ENCODE measurements around the gene GPAT2.
"Not testable (repeated sequence)": the region's sequence is repeated elsewhere in the genome, so short reads cannot be mapped to it uniquely, and the experiment has no call there.

The GPAT2 gene, protein sequence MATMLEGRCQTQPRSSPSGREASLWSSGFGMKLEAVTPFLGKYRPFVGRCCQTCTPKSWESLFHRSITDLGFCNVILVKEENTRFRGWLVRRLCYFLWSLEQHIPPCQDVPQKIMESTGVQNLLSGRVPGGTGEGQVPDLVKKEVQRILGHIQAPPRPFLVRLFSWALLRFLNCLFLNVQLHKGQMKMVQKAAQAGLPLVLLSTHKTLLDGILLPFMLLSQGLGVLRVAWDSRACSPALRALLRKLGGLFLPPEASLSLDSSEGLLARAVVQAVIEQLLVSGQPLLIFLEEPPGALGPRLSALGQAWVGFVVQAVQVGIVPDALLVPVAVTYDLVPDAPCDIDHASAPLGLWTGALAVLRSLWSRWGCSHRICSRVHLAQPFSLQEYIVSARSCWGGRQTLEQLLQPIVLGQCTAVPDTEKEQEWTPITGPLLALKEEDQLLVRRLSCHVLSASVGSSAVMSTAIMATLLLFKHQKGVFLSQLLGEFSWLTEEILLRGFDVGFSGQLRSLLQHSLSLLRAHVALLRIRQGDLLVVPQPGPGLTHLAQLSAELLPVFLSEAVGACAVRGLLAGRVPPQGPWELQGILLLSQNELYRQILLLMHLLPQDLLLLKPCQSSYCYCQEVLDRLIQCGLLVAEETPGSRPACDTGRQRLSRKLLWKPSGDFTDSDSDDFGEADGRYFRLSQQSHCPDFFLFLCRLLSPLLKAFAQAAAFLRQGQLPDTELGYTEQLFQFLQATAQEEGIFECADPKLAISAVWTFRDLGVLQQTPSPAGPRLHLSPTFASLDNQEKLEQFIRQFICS

DNA sequence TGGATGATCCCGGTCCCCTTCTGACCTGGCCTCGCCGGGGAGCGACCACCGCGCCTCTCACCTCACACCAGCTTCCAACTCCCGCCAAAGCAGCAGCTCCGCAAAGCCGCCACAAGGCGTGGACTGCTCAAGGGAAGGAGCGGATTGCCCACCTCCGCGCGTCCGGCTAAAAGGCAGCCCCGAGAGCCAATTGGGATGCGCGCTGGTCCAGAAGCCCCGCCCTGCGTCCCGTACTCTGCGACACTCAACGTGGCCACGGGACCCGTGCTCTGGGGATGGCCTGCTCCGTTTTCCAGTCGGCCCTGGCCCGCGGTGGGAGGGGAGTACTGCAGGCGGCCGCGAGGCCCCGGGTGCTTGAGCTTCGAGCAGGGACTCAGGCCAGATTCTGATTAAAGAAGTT lies at the start of gene GPAT2:
TSS of gene GPAT2 (minus strand) at position 125 of the 400 bp plus-strand sequence. CDS start 2,557 bp downstream, outside the sequence.
- H3K4me3 ChIP-seq (ENCODE audit: low read depth, low read length); H3K4me1 ChIP-seq (ENCODE audit: control insufficient read depth, insufficient read depth, low read length); H3K9me3 ChIP-seq (ENCODE audit: control insufficient read depth, insufficient read depth, low read length); H3K9ac ChIP-seq (ENCODE audit: low read depth, low read length); H3K36me3 ChIP-seq (ENCODE audit: control insufficient read depth, insufficient read depth, low read length); H3K27ac ChIP-seq (ENCODE audit: low read depth, low read length); H3K27me3 ChIP-seq (ENCODE audit: control insufficient read depth, insufficient read depth, low read length): not testable (repeated sequence)

DNA sequence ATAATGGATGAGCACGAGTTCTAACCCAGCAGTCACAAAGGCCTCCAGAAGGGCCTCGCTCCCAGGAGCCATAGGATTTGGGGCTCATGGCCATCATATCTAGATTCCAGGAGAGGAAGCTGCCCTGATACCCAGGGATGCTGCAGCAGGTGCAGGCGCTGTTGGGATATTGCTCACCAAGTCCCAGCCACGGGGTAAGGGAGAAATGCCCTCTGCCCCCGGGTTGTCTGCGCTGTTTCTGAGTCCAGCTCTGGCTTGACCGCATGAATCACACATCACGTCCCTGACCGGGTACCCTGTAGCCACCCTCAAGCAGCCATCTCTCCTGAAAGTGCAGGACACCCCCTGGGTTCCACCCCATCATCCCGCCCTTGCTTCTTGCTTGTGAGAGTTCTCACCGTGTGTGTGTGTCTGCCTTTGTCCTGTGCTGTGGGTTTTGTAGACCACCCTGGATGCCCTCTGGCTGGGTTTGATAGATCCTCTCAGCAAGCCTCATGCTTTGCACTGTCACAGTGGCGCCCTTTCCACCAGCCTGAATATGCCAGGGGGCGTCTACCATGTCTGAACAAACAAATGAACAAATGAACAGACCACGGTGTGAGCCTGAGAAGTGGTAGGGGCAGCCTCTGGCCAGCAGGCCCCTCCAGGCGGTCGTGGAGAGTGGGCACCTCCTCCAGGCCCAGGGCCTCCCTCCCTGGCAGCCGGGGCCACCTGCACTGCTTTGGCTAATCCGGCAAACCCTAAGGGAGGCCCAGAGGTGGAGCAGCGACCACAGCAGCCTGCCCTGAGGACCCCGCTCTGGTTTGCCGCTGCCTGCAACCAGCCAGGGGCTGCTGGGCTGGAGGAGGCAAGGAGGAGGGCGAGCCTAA lies 49.5 kb upstream of the GPAT2 start:
- Histone ChIP-seq H3K9me3 (ENCODE audit: control insufficient read depth, insufficient read depth, low read length) (no peaks in the 10 kb centered on the region), H3K9ac (ENCODE audit: low read depth, low read length) (no peak overlapping the region), H3K4me1 (ENCODE audit: control insufficient read depth, insufficient read depth, low read length) (no peaks in the 10 kb centered on the region), H3K36me3 (ENCODE audit: control insufficient read depth, insufficient read depth, low read length) (no peaks in the 10 kb centered on the region), H3K4me3 (ENCODE audit: low read depth, low read length) (no peak overlapping the region), H3K27me3 (ENCODE audit: control insufficient read depth, insufficient read depth, low read length) (no peaks in the 10 kb centered on the region), H3K27ac (ENCODE audit: low read depth, low read length) (no peak overlapping the region)

DNA sequence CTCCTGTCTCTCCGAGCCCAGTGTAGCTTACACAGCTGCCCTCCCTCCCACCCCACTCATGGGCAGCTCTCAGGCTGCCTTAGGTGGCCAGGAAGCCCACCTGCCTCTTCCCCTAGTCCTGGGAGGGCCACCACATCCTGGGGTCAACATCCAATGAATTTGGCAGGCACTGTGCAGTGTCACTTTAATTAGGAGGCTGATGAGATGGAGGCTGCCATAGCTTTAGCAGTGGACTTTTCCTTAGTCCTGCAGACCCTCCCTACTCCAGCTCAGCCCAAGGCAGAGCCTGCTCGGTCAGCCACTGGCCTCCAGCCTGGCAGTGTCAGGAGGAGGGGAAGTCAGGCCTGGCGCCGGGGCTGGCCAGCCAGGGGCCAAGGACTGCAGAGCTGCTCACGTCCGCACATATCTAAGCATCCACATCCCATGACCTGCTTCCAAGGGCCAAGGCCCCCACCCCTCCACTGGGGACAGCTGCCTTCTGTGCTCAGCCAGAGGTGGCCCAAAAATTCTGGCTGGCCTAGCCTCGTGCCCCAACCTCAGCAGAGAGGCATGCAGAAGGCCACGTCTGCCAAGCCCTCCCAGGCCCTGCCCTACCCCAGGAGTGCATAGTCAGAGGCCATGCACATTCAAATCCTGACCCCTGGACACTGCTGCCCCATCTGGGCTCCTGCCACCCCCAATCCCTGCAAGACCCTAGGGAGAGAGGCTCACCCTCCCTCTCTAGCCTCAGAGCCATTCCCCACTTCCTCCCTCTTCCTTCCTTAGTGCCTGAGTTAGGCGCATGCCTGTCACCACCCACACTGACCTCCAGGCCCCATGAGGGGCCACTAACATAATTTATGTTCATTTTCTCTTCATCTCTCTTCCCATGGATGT lies 48.6 kb upstream of the GPAT2 start:
- no peak overlapping the region for H3K4me3 ChIP-seq (ENCODE audit: low read depth, low read length)
- H3K4me1 ChIP-seq (ENCODE audit: control insufficient read depth, insufficient read depth, low read length) = no peaks in the 10 kb centered on the region
- no peaks in the 10 kb centered on the region for H3K9me3 ChIP-seq (ENCODE audit: control insufficient read depth, insufficient read depth, low read length)
- H3K9ac ChIP-seq (ENCODE audit: low read depth, low read length) = no peak overlapping the region
- H3K36me3 ChIP-seq (ENCODE audit: control insufficient read depth, insufficient read depth, low read length) = no peaks in the 10 kb centered on the region
- no peaks in the 10 kb centered on the region for H3K27me3 ChIP-seq (ENCODE audit: control insufficient read depth, insufficient read depth, low read length)
- no peak overlapping the region for H3K27ac ChIP-seq (ENCODE audit: low read depth, low read length)

DNA sequence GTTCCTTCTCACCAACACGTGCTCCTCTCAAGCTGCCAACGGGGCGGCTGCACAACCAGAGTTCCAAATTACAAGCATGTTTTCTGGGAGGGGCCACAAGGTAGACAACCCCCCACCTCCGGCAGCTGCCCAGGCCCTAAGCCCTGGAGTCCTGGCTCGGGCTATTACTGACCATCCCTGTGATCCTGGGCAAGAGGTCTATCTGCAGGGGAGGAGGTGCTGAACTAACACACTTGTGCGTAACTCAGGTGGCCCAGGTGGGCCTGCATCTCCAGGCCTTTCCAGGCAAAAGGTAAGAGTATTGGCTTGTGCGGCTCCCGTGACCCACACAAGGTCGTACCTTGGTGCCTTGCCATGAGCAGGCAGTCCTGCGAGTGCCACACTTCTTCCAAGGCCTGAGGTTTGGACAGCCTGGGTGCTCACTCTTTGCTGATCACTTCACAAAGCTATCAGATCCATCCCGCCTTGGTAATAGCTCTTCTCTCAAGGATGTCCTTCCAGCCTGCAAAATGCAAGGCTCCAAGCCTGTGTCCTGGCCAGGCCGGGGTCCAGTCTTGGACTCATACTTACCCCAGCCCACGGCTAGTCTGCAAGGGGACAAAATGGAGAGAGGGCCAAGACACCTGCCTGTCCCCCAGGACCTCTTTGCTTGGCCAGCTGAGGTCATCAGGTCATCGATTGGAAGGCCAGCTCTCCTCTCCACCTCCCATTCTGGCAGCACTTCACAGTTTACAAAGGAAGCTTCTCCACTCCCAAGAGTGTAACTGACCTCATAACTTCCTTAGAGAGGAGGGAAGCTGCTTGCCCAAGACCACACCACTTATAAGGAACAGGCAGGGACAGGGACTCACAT lies 47.7 kb upstream of the GPAT2 start:
- Histone ChIP-seq H3K36me3 (ENCODE audit: control insufficient read depth, insufficient read depth, low read length) (no peaks in the 10 kb centered on the region), H3K27me3 (ENCODE audit: control insufficient read depth, insufficient read depth, low read length) (no peaks in the 10 kb centered on the region), H3K9me3 (ENCODE audit: control insufficient read depth, insufficient read depth, low read length) (no peaks in the 10 kb centered on the region), H3K4me3 (ENCODE audit: low read depth, low read length) (no peak overlapping the region), H3K4me1 (ENCODE audit: control insufficient read depth, insufficient read depth, low read length) (no peaks in the 10 kb centered on the region), H3K9ac (ENCODE audit: low read depth, low read length) (no peak overlapping the region), H3K27ac (ENCODE audit: low read depth, low read length) (no peak overlapping the region)

DNA sequence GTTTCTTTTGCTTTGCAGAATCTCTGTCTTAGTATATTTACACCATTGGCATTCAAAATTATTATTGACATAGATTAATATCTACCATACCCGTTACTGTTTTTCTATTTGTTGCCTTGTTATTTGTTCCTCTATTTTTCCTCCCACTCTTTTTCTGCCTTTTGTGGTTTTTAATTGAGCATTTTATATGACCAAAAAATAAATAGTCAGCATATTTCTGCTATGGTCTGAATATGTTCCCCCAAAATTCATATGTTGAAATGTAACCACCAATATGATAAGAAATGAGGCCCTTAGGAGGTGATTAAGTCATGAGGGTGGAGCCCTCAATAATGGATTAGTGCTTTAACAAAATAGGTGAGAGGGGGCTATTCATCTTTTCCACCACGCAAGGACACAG lies 46.3 kb upstream of the GPAT2 start:
- no peaks in the 10 kb centered on the region for H3K27me3 ChIP-seq (ENCODE audit: control insufficient read depth, insufficient read depth, low read length)
- no peak overlapping the region for H3K9ac ChIP-seq (ENCODE audit: low read depth, low read length)
- no peak overlapping the region for H3K27ac ChIP-seq (ENCODE audit: low read depth, low read length)
- H3K36me3 ChIP-seq (ENCODE audit: control insufficient read depth, insufficient read depth, low read length) = no peaks in the 10 kb centered on the region
- H3K4me3 ChIP-seq (ENCODE audit: low read depth, low read length) = no peak overlapping the region
- H3K4me1 ChIP-seq (ENCODE audit: control insufficient read depth, insufficient read depth, low read length) = no peaks in the 10 kb centered on the region
- H3K9me3 ChIP-seq (ENCODE audit: control insufficient read depth, insufficient read depth, low read length) = no peaks in the 10 kb centered on the region

DNA sequence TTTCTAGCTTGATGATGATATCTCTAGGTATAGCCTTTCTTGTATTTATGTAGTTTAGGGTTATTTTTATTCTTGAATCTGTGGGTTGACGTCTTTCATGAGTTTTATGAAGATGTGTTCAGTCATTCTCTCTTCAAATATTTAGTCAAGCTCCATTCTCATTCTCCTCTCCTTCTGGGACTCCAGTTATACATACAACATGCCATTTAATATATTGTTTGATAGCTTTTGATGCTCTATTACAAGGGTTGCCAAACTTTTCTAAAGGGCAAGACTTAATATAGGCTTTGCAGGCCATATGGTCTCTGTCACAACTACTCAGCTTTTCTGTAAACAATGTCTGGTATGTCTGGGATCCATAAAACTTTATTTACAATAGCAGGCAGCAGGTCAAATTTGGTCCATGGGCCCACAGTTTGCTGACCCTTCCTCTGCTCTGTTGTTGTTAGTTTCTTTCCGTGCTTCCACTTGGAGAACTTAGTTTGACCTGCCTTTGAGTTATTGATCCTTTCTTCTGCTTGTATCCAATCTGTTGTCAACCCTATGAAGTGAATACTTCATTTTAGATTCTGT lies 40.6 kb upstream of the GPAT2 start:
- no peaks in the 10 kb centered on the region for H3K27me3 ChIP-seq (ENCODE audit: control insufficient read depth, insufficient read depth, low read length)
- no peak overlapping the region for H3K9ac ChIP-seq (ENCODE audit: low read depth, low read length)
- H3K9me3 ChIP-seq (ENCODE audit: control insufficient read depth, insufficient read depth, low read length) = no peaks in the 10 kb centered on the region
- H3K36me3 ChIP-seq (ENCODE audit: control insufficient read depth, insufficient read depth, low read length) = no peaks in the 10 kb centered on the region
- H3K4me1 ChIP-seq (ENCODE audit: control insufficient read depth, insufficient read depth, low read length) = no peaks in the 10 kb centered on the region
- H3K4me3 ChIP-seq (ENCODE audit: low read depth, low read length) = no peak overlapping the region
- H3K27ac ChIP-seq (ENCODE audit: low read depth, low read length) = no peak overlapping the region

DNA sequence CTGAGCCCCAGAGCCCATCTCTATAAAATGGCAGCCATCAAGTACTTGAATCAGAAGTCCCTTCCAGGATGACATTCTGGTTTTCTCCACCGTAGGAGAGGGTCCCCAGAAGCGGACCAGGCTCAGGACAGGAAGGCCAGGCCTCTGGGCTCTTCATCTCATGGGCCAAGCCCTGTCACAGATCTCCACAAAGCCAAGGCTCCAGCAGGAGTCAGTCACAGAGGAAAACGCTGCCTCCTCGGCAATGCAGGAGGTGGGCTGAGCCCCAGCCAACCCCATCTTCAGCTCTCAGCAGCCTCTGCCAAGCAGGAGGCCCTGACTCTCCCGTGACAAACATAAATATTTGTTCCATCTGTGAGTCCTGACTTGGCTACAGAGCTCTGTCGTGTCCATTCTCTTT lies 39.4 kb upstream of the GPAT2 start:
- Histone ChIP-seq H3K27ac (ENCODE audit: low read depth, low read length) (no peak overlapping the region), H3K36me3 (ENCODE audit: control insufficient read depth, insufficient read depth, low read length) (no peaks in the 10 kb centered on the region), H3K9me3 (ENCODE audit: control insufficient read depth, insufficient read depth, low read length) (no peaks in the 10 kb centered on the region), H3K27me3 (ENCODE audit: control insufficient read depth, insufficient read depth, low read length) (no peaks in the 10 kb centered on the region), H3K4me1 (ENCODE audit: control insufficient read depth, insufficient read depth, low read length) (no peaks in the 10 kb centered on the region), H3K9ac (ENCODE audit: low read depth, low read length) (no peak overlapping the region), H3K4me3 (ENCODE audit: low read depth, low read length) (no peak overlapping the region)

DNA sequence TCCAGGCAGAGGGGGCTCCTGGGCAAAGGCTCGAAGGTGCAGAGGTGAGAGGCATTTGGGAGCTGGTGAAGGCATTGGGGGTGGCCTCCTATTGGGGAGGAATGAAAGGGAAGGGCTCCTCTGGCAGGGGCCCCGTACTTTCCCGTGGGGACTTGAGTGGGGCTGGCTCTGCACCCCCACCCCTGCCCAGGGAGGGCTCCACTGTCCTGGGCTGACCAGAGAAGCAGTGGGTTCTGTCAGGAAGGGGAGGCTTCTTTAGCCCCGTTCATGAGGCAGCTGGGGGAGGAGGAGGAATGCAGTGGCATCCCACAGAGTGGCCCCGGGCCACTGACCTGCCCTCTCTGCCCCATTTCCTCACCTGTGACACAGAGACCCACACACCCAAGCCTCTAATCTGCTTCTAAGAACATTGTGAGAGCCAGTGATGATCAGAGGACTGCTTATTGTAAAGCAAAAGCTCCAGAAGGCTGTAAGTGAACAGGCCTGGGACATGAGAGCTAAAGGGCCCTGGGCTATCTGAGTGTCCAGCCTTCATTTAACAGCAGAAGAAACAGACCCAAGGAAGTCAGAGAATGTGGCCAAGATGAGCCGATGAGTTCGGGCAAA lies 38.6 kb upstream of the GPAT2 start:
- H3K27me3 ChIP-seq (ENCODE audit: control insufficient read depth, insufficient read depth, low read length) = no peaks in the 10 kb centered on the region
- H3K9ac ChIP-seq (ENCODE audit: low read depth, low read length) = no peak overlapping the region
- H3K4me3 ChIP-seq (ENCODE audit: low read depth, low read length) = no peak overlapping the region
- no peaks in the 10 kb centered on the region for H3K9me3 ChIP-seq (ENCODE audit: control insufficient read depth, insufficient read depth, low read length)
- H3K4me1 ChIP-seq (ENCODE audit: control insufficient read depth, insufficient read depth, low read length) = no peaks in the 10 kb centered on the region
- H3K36me3 ChIP-seq (ENCODE audit: control insufficient read depth, insufficient read depth, low read length) = no peaks in the 10 kb centered on the region
- H3K27ac ChIP-seq (ENCODE audit: low read depth, low read length) = no peak overlapping the region

DNA sequence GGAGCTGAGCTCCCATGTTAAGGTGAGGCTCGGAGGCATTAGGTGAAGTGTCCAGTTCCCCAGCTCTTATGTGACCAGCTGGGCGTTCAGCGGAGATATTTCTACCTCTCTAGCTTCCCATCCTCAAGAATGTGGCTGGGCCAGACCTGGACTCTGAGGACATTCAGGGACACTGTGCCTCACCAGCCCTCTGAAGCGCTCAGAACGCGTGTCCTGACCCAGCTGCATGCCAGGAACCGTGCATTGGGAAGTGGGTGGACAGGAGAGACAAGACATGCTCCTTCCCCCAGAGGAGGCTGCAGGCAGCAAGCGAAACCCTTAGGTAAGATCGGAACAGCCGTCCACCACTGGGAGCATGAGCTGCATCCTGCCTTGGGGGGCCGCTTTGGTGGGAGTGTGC lies 38.0 kb upstream of the GPAT2 start:
- no peak overlapping the region for H3K27ac ChIP-seq (ENCODE audit: low read depth, low read length)

More for the DNA sequence above, 38.0 kb upstream of the GPAT2 start:
- H3K36me3 ChIP-seq (ENCODE audit: control insufficient read depth, insufficient read depth, low read length) = no peaks in the 10 kb centered on the region
- no peak overlapping the region for H3K9ac ChIP-seq (ENCODE audit: low read depth, low read length)
- H3K27me3 ChIP-seq (ENCODE audit: control insufficient read depth, insufficient read depth, low read length) = no peaks in the 10 kb centered on the region
- H3K4me3 ChIP-seq (ENCODE audit: low read depth, low read length) = no peak overlapping the region
- H3K4me1 ChIP-seq (ENCODE audit: control insufficient read depth, insufficient read depth, low read length) = peaks cover 4% of the 10 kb centered on the region; the same call in 1 of the 2 replicates
- no peaks in the 10 kb centered on the region for H3K9me3 ChIP-seq (ENCODE audit: control insufficient read depth, insufficient read depth, low read length)
